NCI-H446 treated with DMSO at 0.1 percent for 48 hours (cell line): ENCODE data around the gene PAX8.

Experiments
- DNase-seq: peaks from one replicate; lab custom pipeline; 2025; lab: John Stamatoyannopoulos, UW

Gene PAX8

GRCh38 chr2:113219889-113220641 lies 58.7 kb downstream of the PAX8 start:
- no peak for DNase-seq

DNA sequence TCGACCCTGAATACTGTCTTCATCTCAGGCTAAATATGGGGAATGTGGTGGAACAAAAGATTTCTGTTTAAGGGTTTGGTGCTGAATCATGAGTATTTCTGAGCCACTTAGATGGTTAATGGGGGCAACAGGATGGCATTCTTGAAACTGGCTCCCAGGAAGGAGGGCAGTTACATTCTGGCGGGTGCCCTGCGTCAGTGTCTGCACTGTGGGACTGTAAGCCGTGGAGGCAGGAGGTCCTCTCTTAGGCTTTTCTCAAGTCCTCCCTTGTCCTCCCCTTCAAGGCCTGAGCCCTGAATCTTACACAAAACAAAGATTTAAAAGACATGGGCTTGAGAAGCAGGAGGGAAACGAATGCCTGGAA lies 59.2 kb downstream of the PAX8 start:
- DNase-seq, result no peak

DNA sequence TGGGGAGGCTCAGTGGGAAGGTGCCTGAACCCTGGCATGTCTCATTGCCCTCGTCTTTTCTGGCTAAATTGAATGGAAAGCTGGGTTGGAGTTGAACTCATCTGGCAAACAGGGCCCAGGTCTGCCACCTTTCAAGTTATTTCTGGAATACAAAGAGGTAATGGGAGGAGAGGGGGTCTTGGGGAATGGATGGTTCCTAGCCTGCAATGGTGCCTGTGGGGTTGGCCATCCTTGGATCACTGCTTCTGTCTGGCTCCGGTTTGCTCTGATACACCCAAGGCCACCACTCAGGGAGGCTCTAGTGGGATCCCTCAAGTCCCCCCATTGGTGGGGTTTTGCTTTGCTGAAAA lies 59.7 kb downstream of the PAX8 start:
- no peak for DNase-seq

- DNase-seq, result no peak
Measured at GRCh38 chr2:113218283-113219091, 60.2 kb downstream of the PAX8 start.

DNA sequence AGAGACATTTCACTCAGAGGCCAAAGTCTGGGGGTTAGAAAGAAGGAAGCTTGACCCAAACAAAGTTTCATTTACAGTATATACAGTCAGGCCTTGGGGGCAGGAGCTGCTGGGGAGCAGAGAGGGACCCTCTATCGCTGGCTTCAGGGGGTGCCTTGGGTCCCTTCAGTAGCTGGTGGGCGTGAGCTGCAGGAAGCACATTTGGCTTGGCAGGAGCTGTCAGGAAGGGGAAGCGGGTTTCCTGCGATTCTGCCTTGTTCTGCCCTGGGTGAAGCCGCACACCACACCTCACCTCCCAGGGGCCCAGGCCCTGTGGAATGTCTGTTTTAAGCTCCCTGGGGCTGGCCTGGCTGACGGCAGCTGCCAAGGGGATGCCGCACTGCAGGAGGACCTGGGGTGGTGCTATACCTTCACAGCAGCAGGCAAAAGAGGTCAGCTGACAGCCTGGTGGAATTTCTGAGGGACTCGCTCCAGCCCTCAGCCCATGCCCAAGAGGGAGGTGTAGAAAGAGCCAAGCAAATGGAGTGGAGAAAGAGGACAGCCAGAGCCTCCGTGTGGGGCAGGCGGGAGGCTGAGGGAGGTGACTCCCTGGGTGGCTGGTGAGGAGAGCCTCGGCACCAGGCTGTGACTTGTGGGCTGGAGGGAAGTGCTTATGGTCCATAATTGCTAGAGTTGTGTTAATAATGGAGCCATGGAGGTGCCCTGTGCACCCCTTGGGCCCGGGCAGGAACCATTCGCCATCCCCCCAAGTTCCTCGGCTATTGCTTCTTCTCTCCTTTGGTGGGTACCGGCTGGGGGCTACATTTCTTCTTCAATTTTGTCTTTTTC lies 61.1 kb downstream of the PAX8 start:
- no peak for DNase-seq

GRCh38 chr2:113216891-113217454 lies 61.7 kb downstream of the PAX8 start:
- DNase-seq, result no peak

GRCh38 chr2:113216321-113216720 lies 62.4 kb downstream of the PAX8 start:
- no peak for DNase-seq

GRCh38 chr2:113215056-113215455 lies 63.7 kb downstream of the PAX8 start:
- no peak for DNase-seq

DNA sequence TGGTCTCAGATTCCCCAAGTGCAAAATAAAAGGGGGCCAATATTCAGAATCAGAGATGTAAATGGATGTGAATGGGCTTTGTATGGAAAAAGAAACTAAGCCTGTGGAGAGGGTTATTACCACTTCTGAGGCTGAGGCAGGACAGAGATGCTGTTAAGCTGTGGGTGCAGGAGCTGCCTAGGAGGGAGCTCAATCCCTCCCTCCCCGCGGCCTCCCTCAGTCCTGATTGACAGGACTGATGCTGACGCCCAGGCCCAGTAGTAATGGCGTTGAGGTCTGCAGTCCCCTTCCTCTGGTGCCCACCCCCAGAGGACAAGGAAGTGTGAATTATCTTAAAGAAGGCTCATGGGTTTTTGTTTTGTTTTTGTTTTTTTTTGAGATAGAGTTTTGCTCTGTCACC lies 64.6 kb downstream of the PAX8 start:
- DNase-seq, result no peak

DNA sequence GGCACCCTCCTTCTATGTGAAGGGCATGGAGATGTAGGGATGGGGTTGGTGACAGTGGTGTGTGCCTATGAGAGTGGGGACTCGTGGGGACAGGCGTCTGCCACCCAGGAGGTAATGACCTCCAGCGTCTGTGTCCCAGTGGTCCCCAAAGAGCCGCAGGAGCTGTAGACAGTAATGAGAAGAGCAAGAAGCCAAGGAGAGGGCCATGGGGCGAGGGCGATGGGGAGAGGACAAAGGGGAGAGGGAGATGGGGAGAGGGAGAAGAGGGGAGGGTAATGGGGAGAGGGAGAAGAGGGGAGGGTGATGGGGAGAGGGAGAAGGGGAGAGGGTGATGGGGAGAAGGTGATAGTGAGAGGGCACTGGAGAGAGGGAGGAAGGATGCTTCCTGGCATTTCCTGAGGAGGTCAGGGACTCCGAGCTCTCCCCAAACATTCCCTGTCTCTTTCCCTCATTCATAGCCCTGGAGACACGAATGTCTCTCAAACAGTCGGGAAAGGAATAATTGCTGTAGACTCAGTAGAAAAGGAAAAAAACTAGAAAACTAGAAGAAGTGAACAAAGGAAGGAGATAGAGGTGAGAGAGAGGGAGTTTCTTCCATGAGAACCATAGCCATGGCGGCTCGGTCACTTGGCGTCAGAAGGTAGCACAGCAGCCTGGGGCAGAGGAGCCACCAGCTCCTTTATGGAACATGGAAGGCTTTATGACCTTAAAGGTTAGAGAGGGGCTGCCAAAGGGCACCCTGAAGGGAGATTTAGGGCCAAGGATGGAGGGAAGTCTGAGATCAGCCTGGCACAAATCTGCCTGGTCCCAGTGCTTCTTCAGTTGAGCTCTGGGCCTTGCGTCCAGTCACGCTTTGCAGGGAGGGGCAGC lies 65.4 kb downstream of the PAX8 start:
- DNase-seq, result no peak

DNA sequence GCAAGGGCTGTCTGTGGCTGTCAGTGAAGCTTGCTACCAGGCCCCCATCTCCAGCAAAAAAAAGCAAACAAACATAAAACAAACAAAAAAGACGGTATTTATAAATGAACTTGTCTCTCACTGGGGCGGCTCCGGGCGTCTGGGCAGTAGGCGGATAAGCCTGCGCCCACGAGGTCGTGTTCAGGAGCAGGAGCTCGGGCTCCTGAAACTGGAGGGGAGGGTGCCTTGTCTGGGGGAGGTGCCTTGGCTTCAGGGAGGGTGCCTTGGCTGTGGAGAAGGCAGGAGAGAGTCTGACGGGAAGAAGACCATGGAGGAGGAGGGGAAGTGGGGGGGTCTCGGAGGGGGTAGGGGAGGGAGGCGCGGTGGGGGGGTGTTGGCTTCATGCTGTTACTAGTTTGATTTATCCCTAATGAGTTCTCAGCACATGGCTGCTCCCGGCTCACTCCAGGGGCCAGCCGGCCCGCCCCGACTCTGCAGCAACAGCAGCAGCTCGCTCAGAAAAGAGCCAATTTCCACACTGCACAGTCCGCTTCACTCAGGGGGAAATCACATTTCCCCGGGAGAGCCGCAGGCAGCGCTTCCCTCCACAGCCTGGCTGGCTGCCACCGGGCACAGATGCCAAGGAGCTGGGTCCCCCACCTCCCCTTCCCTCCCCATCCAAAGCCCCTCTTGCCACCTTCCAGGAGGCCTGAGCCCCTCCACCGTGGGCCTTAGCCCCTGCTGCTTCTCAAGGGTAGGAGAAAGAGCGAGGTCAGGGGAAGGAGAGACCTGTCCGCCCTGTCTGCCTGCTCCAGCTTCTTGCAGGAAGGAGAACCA lies 66.3 kb downstream of the PAX8 start:
- DNase-seq, result peak; percentile 29

DNA sequence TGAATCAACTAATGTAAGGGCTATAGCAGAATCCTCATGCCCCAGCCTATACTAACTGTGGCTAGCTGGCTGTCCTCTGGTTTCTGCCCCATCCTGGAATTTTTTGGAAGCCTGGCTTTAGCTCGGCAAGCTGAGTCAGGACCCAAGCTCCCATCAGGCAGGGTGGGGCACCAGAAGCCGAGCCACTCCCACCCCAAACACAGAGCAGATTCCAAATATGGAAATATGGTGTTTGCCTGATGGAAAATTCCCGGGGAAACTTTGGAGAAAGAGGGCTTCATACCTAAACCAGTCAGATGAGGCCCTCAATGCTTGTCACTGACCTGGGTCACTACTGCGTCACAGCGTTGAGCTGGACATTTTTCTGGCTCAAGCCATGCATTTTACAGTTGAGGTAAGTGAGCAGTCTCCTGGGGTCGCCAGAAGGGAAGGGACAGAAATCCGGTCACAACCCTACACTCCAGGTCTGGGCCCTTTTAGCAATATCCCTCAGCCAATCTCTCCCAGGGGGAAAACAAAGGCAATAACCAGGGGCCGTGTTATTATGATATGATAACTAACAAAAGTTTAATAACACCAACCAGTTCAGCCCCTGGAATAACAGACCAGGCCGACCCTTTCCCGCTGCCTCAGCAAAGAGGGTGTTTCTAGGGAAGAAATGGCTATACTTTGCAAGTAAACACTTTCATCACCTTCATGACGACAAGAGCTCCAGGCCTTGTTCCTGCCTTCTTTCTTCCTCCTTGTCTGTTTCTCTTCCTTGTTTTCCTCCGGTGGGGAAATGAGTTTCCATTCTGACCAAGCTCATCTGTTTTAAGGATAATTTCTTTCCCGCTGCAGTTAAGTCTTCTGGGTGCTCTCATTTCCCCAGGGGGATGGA lies 67.3 kb downstream of the PAX8 start:
- DNase-seq, result no peak

- DNase-seq, result no peak
Measured at GRCh38 chr2:113209646-113210171, 69.0 kb downstream of the PAX8 start.

DNA sequence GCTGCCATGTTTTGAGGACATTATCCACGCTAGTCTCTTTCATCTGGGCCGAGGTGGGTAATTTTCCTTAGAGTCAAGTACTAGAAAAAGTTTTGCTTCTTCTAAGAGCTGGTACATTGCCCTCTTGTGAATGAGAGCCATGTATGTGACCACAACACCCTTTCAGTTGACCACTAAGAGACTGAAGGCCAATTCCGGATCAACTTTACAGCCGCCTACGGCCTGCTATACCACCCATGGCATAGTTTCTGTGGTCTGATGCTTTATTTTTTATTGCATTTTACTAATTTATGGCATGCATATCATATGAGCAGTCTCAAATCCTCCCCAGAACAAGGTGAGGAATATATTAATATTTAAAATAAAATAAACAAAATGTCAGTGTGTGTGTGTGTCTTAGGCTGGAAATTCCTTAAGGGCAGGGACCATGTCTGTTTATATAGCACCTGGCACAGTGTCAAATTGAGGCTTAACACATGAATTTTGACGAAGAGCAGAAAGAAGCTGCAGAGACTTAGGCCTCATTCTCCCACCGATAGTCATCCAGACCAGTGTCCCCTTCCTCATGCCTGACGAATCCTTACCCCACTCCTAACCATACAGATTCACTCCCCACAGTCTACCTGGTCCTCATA lies 69.6 kb downstream of the PAX8 start:
- no peak for DNase-seq

DNA sequence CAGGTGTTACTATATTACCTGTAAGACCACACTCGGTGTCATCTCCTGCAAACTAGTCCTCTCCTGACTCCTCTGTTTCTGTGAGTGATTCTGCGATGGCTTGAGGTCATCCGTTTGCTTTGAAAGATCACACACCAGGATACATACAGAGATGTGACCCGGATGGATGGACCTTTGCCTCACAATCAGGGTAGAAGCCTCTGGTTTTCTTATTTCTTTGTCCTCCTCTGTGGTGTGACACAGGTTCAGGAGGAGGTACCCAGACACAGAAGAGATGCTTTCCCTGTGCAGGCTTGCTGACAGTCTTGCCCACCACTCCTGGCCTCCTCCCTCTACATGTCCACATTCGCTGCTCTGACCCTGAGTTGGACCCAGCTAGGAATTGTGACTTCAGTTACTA lies 70.3 kb downstream of the PAX8 start:
- no peak for DNase-seq

DNA sequence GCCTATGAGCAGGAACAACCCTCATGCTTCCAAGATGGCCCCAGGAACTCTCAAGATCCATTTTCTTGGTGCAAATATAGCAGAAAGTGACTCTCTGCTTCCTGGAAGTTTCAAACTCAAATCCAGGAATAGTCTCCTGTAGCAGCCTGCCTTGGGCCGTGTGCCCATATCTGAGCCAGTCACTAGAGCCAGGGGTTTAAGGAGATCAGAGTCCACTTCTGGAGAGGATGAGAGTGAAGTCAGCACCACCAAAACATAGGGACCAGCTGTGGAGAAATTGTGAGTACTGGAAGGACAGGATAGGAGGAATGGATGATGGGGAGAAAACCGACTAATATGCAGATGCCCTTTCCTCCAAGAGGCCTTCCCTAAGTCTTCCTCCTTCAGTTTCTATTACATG lies 71.7 kb downstream of the PAX8 start:
- DNase-seq, result no peak

DNA sequence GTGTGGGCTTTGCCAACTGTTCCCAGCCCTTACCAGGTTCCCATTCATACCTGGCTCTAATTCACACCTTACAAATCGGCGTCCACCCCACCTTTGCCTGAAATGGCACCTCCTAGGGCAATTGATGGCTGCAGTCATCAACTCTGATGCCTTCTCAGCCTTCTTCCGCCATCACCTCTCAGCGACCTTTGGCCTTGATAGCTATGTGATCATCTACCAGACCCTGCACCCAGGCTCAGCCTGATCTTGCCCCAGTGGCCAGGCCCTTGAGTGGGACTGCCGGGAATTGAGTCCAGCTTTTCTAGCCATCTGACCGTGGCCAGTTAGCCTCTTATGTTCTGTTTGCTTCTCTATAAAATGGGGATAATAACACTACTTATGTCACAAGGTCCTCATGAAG lies 72.5 kb downstream of the PAX8 start:
- no peak for DNase-seq

- DNase-seq, result peak; percentile 45
Measured at GRCh38 chr2:113203901-113204519, 74.7 kb downstream of the PAX8 start.

- no peak for DNase-seq
Measured at GRCh38 chr2:113203217-113203530, 75.5 kb downstream of the PAX8 start.
